ENCODE results near the gene ZMYM2.

DNA sequence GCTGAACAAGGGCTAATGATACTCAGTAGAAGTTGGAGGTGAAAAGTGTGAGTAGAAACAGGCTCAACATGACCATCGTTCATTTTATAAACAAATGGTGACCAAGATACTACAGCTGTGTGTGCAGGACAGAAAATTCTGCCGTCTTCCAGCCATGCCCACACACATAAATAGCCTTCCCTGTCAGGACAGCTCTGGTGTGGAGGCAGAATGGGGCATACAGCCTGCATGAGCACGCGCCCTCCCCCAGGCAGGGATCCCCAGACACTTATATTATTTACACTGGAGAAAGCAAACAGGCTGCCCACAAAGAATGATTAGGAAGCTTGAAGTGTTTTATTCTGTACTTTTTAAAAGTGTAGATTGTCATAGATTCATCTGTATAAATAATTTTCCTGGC, 182.0 kb downstream of the ZMYM2 start:
- TF ChIP-seq POLR2A (IDR thresholded peaks at IDR 0.05): no peak
- TF ChIP-seq POLR2AphosphoS5 (IDR thresholded peaks at IDR 0.05): no peak
- TF ChIP-seq, protein P1, sequence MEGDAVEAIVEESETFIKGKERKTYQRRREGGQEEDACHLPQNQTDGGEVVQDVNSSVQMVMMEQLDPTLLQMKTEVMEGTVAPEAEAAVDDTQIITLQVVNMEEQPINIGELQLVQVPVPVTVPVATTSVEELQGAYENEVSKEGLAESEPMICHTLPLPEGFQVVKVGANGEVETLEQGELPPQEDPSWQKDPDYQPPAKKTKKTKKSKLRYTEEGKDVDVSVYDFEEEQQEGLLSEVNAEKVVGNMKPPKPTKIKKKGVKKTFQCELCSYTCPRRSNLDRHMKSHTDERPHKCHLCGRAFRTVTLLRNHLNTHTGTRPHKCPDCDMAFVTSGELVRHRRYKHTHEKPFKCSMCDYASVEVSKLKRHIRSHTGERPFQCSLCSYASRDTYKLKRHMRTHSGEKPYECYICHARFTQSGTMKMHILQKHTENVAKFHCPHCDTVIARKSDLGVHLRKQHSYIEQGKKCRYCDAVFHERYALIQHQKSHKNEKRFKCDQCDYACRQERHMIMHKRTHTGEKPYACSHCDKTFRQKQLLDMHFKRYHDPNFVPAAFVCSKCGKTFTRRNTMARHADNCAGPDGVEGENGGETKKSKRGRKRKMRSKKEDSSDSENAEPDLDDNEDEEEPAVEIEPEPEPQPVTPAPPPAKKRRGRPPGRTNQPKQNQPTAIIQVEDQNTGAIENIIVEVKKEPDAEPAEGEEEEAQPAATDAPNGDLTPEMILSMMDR (IDR thresholded peaks at IDR 0.05): no peak

Data from stomach (tissue), 4 donors.